ENCODE results near the gene FSTL3. TPM values are rescaled to one million over a fixed set of nuclear protein-coding genes. Genes with fewer than 3 reads are reported as not detected.
"Not testable (repeated sequence)": the region's sequence is repeated elsewhere in the genome, so short reads cannot be mapped to it uniquely, and the experiment has no call there.

FSTL3 gene
- total and polyA plus RNA-seq, 7 donors, result 4.3 to 30.3 (median 6.3) TPM

DNA sequence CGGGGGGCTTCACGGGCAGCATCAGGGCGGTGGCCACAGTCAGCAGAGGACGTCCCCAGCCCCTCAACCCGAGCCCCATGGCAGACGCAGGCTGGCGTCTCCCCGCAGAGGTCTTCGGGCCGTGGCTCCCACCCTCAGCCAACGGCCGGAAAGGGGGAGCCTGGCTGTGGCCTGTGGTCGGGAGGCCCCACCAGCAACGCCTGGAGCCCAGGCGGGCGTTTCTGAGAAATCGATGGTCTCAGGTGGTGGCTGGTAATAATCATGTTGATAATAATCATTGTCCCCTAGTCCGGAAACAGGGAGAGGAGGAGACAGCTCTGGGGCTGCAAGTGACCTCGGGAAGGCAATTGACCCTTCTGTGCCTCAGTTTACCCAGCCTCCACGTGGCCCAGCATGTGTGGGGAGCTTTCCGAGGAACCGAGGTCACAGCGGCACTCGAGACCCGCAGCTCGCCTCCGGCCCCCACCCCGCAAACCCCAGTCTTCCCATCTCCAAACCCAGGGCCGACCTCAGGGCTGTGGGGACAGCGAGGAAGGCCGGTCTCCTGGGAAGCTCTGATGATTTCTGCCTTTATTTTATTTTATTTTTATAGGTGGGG lies 19.3 kb downstream of the FSTL3 start, which contains the start of gene PRSS57:
Gene PRSS57, minus strand, starts transcription at position 101 of the 598 bp plus-strand sequence. Its CDS starts 22 bp downstream, at position 79.
- DNase-seq (no peak), ATAC-seq (no peak)
- no peak for TF ChIP-seq CTCF (IDR thresholded peaks at IDR 0.05)
- Histone ChIP-seq H3K27me3 (ENCODE audit: insufficient read depth in 3 of 3, low read length in 2 of 3) (peaks cover 0 to 41% (median 7%) of the 10 kb centered on the region in 3 donors), H3K9me3 (no peaks in the 10 kb centered on the region), H3K36me3 (ENCODE audit: insufficient read depth in 1 of 2, low read depth in 1 of 2) (no peaks in the 10 kb centered on the region), H3K4me3 (no peak within 1 kb of the TSS), H3K27ac (no peak within 1 kb of the TSS), H3K4me1 (no peaks in the 10 kb centered on the region)
- intact Hi-C loops (cut with DNase I), result no loop called here
- WGBS, 3 donors, result 55 to 66% (median 60%) methylated on average over 30 to 31 of the region's 31 CpGs

- DNase-seq; ATAC-seq; H3K4me3 ChIP-seq; H3K27ac ChIP-seq; H3K4me1 ChIP-seq; H3K9me3 ChIP-seq; intact Hi-C loops (cut with DNase I); H3K36me3 ChIP-seq (ENCODE audit: insufficient read depth in 1 of 2, low read depth in 1 of 2): not testable (repeated sequence)
- H3K27me3 ChIP-seq (ENCODE audit: insufficient read depth in 3 of 3, low read length in 2 of 3), result peaks cover 0 to 66% (median 9%) of the 10 kb centered on the region in 3 donors
- 87 to 91% (median 91%) methylated on average over 15 of the region's 15 CpGs for WGBS, 3 donors
Measured at GRCh38 chr19:698529-698928, 22.3 kb downstream of the FSTL3 start.

GRCh38 chr19:699885-700284 lies 23.7 kb downstream of the FSTL3 start:
- ATAC-seq; H3K4me1 ChIP-seq; H3K36me3 ChIP-seq (ENCODE audit: insufficient read depth in 1 of 2, low read depth in 1 of 2); H3K9me3 ChIP-seq; intact Hi-C loops (cut with DNase I); H3K27ac ChIP-seq; H3K4me3 ChIP-seq; DNase-seq: not testable (repeated sequence)
- H3K27me3 ChIP-seq (ENCODE audit: insufficient read depth in 3 of 3, low read length in 2 of 3), result peaks cover 0 to 67% (median 10%) of the 10 kb centered on the region in 3 donors
- 69 to 74% (median 70%) methylated on average over 11 to 13 of the region's 14 CpGs for WGBS, 3 donors

DNA sequence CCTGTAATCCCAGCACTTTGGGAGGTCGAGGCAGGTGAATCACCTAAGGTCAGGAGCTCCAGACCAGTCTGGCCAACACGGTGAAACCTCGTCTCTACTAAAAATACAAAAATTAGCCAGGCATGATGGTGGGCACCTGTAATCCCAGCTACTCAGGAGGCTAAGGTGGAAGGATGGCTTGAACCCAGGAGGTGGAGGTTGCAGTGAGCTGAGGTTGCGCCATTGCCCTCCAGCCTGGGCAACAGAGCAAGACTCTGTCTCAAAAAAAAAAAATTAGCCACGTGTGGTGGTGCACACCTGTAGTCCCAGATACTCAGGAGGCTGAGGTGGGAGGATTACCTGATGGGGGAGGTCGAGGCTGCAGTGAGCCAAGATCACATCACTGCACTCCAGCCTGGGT lies 26.7 kb downstream of the FSTL3 start:
- DNase-seq; H3K27ac ChIP-seq; H3K4me1 ChIP-seq; ATAC-seq; H3K36me3 ChIP-seq (ENCODE audit: insufficient read depth in 1 of 2, low read depth in 1 of 2); H3K9me3 ChIP-seq; intact Hi-C loops (cut with DNase I): not testable (repeated sequence)
- peak overlapping the region; percentile 11 for H3K4me3 ChIP-seq
- 71 to 72% (median 71%) methylated on average over 6 of the region's 6 CpGs for WGBS, 3 donors
- peaks cover 0 to 65% (median 6%) of the 10 kb centered on the region in 3 donors for H3K27me3 ChIP-seq (ENCODE audit: insufficient read depth in 3 of 3, low read length in 2 of 3)

GRCh38 chr19:703329-703650 lies 27.1 kb downstream of the FSTL3 start:
- H3K9me3 ChIP-seq, result no peaks in the 10 kb centered on the region
- peaks cover 0 to 65% (median 9%) of the 10 kb centered on the region in 3 donors for H3K27me3 ChIP-seq (ENCODE audit: insufficient read depth in 3 of 3, low read length in 2 of 3)
- no peak for TF ChIP-seq CTCF (IDR thresholded peaks at IDR 0.05)
- H3K4me1 ChIP-seq, result no peaks in the 10 kb centered on the region
- DNase-seq (no peak), ATAC-seq (peak in 1 of 4 donors; percentile 35)
- intact Hi-C loops (cut with DNase I), result no loop called here
- 20 to 30% (median 27%) methylated on average over 4 of the region's 4 CpGs for WGBS, 3 donors
- H3K4me3 ChIP-seq, result peak overlapping the region; percentile 11
- no peaks in the 10 kb centered on the region for H3K36me3 ChIP-seq (ENCODE audit: insufficient read depth in 1 of 2, low read depth in 1 of 2)
- H3K27ac ChIP-seq, result no peak overlapping the region

DNA sequence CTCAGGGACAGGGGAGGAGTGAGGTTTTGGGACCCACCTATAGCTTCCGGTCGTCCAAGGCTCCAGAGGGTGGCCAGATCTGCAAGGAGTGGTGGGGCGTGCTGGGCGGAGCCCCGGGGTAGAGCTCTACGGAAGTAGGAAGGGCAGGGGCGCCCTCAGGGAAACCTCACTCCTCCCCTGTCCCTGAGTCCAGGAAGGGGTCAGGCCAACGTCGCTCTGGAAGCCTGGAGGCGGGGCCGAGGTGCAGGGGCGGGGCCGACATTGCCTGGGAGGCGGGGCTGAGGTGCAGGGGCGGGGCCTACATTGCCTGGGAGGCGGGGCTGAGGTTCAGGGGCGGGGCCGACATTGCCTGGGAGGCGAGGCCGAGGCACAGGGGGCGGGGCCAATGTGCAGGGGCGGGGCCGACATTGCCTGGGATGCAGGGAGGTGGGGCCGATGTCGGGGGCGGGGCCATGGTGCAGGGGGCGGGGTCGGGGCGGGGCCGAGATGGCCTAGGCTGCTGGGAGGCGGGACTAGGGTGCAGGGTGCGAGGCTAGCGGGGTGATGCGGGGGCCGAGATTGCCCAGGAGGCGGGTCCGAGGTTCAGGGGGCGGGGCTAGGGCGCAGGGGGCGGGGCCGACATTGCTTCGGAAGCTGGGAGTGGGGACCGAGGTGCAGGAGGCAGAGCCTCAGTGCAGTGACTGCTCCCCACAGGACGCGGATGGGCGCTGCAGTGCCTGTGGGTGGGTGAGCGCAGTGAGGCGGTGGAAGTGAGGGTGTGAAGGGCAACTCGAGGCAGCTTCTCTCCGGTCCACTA lies 27.7 kb downstream of the FSTL3 start:
- intact Hi-C loops (cut with DNase I), result no loop called here
- H3K27ac ChIP-seq, result no peak overlapping the region
- peaks cover 0 to 62% (median 9%) of the 10 kb centered on the region in 3 donors for H3K27me3 ChIP-seq (ENCODE audit: insufficient read depth in 3 of 3, low read length in 2 of 3)
- no peaks in the 10 kb centered on the region for H3K4me1 ChIP-seq
- DNase-seq (peak; percentile 83 to 90), ATAC-seq (peak; percentile 69 to 88 (median 78))
- H3K9me3 ChIP-seq, result no peaks in the 10 kb centered on the region
- H3K4me3 ChIP-seq, result peak overlapping the region; percentile 11
- H3K36me3 ChIP-seq (ENCODE audit: insufficient read depth in 1 of 2, low read depth in 1 of 2), result no peaks in the 10 kb centered on the region
- WGBS, 3 donors, result 4 to 10% (median 9%) methylated on average over 40 to 50 of the region's 50 CpGs
- TF ChIP-seq CTCF (IDR thresholded peaks at IDR 0.05), result no peak

All from psoas muscle (tissue), 8 donors.